H4 (cell line): ENCODE data around the gene PLA2G4B. TPM values are rescaled to one million over a fixed set of nuclear protein-coding genes. Genes with fewer than 3 reads are reported as not detected.
A peak's percentile ranks its signal among the peaks of the same experiment; 100 is the strongest.
"Not testable (repeated sequence)": the region's sequence is repeated elsewhere in the genome, so short reads cannot be mapped to it uniquely, and the experiment has no call there.

ENCODE experiments used
- DNase-seq: peaks from one replicate; pipeline ENCODE4 v3.0.0-alpha.2; 2015; ENCODE audit warnings: low spot score
- total RNA-seq: library from RNA; depleted of rRNA; stranded (reverse); fragments of >200 nt; shearing (Covaris generic); gene quantifications from 2 replicates; pipeline ENCODE4 v1.2.3, GENCODE V29; 2014

The PLA2G4B gene
- total RNA-seq, 1 experiment from 2014 or later = 0.62 TPM

- DNase-seq = no peak
Observed at GRCh38 chr15:41827290-41827879, 11.3 kb upstream of the PLA2G4B start.

- peak; percentile 58 for DNase-seq
Observed at GRCh38 chr15:41827880-41828806, 10.5 kb upstream of the PLA2G4B start, which contains the start of gene JMJD7. Gene JMJD7 (plus strand): TSS chr15:41828092. CDS start chr15:41828125, 33 bp downstream.

GRCh38 chr15:41828807-41829141 is 9.9 kb upstream of the PLA2G4B start:
- DNase-seq = no peak

DNA sequence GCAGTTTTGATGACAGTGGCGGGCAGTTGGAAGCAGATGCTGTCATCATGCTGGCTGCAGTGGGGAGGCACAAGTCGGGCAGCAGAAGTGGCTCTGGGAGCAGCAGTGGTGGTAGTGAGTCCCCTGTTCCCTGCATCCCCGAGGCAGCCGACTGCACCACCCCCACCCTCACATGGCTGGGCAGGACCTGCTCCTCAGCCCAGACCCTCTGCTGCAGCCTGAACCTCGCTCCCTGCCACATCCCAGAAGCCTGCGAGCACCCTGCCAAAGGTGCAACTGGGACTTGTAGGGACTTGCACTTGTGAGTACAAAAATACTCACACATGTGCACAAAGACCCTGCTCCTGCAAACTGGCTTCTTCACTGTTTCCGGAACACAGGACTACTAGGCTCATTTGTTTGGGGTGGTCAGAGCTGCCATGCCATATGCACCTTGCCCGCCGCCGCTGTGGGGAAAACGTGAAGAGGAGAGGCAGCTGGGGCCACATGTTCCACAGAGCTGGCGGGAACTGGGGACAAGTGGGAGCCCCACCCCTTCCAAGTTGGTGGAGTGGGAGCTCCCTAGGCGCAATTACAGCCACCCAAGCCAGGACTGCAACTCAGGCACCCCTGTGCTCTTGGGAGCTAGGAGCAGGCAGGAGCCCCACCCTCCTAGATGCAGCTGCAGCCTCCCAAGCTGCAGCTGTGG is 8.5 kb upstream of the PLA2G4B start:
- DNase-seq = no peak

GRCh38 chr15:41831291-41831690 is 7.4 kb upstream of the PLA2G4B start:
- DNase-seq = not testable (repeated sequence)

DNA sequence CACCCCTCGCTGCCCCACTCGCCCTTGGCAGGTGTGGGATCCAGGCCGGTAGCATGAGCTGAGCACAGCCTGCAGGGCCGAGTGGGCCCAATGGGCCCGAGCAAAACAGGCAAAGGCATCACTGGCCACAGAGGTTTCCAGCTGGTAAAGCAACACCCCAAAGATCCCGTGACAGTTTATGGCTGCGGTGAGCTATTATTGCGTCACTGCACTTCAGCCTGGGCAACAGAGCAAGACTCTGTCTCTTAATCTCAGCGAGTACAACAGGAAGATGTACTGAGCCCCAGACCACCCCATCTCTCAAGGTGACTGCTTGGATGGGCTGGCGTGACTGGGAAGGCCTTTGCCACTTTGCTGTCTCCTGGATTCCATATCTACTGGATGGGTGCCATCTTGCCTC is 6.4 kb upstream of the PLA2G4B start:
- DNase-seq = no peak

GRCh38 chr15:41832875-41833274 is 5.8 kb upstream of the PLA2G4B start:
- DNase-seq = no peak

- DNase-seq = no peak
Observed at GRCh38 chr15:41834096-41834495, 4.6 kb upstream of the PLA2G4B start.

DNA sequence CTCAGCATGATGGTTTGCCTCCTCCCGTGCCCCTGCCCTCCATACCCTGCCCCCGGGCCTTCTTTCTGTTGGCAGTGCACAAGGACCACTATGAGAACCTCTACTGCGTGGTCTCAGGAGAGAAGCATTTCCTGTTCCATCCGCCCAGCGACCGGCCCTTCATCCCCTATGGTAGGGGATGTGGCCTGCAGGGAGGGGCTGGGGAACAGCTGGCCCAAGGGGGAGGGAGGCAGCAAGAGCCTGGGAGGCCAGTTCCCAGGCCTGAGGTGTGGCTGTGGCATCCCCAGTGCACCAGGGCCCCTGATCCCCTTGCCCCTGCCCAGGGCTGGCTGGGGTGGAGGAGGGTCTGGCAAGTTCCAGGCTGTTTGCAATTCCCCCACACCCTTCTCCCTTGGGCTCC is 2.6 kb upstream of the PLA2G4B start:
- no peak for DNase-seq

GRCh38 chr15:41836713-41837454 is 1.8 kb upstream of the PLA2G4B start:
- no peak for DNase-seq

DNA sequence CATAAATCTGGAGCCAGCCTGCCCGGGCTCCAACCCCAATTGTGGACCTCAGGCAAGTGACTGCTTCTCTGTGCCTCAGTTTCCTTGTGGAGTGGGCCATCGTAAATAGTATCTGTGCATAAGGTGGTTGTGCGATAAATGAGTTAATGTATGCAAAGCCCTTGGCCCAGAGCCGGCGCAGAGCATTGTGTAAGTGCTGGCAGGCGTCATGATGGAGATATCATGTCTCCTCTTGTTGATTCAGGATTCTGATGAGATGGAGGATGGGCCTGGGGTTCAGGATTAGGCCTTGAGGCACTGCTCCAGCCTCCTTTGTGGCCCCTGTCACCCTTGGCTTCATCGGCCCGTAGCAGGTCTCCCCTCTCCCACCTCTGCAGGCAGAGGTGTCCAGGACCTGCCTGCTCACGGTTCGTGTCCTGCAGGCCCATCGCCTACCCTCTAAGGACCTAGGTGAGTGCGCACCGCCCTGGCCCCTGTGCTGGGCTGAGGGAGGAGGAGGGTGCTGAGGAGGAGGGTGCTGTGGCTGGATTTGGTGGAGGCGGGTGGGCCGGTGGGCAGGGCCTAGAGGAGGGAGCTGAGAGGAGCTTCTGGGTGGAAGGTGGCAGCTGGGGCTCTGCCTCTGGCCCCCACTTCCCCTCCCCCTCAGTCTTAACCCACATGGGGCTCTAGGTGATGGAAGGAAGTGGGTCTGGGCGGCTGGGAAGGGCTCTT is 1.3 kb downstream of the PLA2G4B start:
- no peak for DNase-seq

DNA sequence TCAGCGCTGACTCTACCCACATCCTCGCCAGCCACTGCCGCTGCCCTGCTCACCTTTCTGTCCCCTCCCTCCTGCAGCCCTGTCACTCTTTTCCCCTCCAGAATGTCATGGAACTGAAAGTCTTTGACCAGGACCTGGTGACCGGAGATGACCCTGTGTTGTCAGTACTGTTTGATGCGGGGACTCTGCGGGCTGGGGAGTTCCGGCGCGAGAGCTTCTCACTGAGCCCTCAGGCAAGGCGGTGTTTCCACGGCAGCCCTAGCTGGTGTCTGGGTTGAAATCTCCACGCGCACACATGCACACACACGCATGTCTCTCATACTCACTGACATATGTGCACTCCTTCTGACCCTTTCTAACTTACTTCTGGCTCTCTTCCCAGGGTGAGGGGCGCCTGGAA is 2.0 kb downstream of the PLA2G4B start:
- no peak for DNase-seq

DNA sequence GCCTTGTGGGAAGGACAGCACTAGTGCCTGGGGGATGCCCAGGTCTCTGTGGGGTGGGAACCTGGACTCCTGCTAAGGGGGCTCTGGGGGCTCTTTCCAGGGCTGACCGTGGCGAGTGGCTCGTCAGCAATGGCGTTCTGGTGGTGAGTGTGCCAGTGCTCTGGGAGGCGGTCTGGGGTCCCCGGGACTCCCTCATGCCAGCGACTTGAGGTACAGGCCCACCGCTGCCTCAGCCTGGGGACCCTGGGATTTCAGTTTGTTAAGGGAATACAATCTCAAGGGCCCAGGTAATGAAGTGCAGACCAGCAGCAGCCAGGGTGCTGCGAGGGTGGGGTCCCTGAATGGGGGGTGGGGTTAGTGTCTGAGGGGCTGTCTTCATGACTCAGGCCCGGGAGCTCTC is 2.5 kb downstream of the PLA2G4B start:
- DNase-seq = no peak

DNA sequence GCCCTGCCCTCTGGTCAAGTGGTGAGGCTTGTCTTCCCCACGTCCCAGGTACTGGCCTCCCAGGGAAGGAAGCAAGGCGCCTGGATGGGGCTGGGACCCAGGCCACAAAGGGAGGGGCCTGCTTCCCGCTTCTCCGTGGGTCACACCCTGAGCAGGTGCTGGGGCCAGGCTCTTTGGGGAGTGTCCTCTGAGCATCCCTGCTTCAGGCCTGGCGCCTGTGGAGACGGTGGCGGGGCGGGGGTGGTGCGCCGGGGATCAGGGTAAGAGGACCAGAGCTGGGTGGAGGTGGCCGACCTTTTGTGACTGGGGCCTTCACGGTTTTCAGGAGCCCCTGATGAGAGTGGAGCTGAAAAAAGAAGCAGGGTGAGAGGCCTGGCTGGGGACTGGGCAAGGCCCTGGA is 3.6 kb downstream of the PLA2G4B start:
- DNase-seq = no peak

DNA sequence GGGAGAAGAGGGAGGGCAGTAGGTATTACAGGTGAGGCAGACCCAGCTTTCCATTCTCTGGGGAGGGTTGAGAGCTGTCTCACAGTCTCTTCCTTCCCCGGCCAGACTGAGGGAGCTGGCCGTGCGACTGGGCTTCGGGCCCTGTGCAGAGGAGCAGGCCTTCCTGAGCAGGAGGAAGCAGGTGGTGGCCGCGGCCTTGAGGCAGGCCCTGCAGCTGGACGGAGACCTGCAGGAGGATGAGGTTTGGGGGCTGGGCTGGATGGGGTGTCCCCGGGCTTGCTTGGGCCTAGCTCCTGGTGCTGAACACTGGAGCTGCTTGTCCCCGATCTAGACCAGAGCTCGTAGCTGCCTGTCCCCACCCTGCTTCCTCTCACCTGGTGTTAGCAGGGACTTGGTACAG is 4.9 kb downstream of the PLA2G4B start:
- no peak for DNase-seq

- no peak for DNase-seq
Observed at GRCh38 chr15:41844814-41845213, 6.2 kb downstream of the PLA2G4B start.

- DNase-seq = no peak
Observed at GRCh38 chr15:41847206-41847605, 8.6 kb downstream of the PLA2G4B start.

DNA sequence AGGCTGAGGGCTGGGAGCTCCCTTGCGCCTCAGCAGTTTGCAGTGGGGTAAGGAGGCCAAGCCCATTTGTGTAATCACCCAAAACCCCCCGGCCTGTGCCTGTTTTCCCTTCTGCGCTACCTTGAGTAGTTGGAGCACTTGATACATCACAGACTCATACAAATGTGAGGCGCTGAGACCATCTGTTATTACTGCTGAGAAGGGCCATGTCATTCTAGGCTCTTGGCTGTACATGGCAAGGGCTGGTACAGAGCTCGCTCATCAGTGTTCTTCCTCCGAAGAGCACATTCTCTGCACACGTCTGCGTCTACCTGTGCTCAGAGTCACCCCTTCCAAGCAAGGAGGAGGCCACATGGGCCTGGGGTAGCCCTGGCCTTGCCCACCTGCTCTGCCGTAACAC is 9.3 kb downstream of the PLA2G4B start:
- DNase-seq = no peak

GRCh38 chr15:41848631-41849030 is 10.0 kb downstream of the PLA2G4B start:
- DNase-seq = no peak

DNA sequence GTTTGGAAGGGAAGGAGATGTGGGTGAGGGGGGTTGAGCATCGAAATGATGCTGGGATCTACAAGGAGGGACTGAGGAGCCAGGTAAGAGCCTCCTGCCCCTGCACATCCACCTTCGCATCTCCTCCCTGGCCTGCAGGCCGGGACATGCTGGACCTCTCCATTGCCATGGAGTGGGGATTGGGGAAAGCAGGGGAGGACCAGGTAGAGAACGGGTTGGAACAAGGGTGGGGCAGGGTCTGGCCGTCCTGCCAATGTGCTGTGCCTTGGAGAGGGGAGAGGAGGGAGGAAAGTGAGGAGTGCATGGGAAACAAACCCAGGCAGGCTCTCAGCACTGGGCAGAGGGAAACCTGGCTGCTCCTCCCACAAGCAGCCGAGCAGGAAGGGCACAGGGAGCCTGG is 10.6 kb downstream of the PLA2G4B start:
- no peak for DNase-seq

GRCh38 chr15:41849861-41850260 is 11.2 kb downstream of the PLA2G4B start:
- DNase-seq = no peak
